ENCODE measurements around the gene ZBTB45. TPM values are rescaled to one million over a fixed set of nuclear protein-coding genes. Genes with fewer than 3 reads are reported as not detected.
"Not testable (repeated sequence)": the region's sequence is repeated elsewhere in the genome, so short reads cannot be mapped to it uniquely, and the experiment has no call there.

The ZBTB45 gene
- total RNA-seq, 2 experiments from 2014 or later, result 11.1 to 11.8 TPM

GRCh38 chr19:58480481-58480830 lies 39.2 kb downstream of the ZBTB45 start:
- Mint-ChIP-seq H3K4me1 (peaks cover 6% of the 10 kb centered on the region), H3K36me3 (peaks cover 2% of the 10 kb centered on the region), H3K4me3 (no peak overlapping the region), H3K27ac (no peak overlapping the region), H3K9me3 (no peaks in the 10 kb centered on the region), H3K27me3 (no peaks in the 10 kb centered on the region)
- DNase-seq, result no peak

DNA sequence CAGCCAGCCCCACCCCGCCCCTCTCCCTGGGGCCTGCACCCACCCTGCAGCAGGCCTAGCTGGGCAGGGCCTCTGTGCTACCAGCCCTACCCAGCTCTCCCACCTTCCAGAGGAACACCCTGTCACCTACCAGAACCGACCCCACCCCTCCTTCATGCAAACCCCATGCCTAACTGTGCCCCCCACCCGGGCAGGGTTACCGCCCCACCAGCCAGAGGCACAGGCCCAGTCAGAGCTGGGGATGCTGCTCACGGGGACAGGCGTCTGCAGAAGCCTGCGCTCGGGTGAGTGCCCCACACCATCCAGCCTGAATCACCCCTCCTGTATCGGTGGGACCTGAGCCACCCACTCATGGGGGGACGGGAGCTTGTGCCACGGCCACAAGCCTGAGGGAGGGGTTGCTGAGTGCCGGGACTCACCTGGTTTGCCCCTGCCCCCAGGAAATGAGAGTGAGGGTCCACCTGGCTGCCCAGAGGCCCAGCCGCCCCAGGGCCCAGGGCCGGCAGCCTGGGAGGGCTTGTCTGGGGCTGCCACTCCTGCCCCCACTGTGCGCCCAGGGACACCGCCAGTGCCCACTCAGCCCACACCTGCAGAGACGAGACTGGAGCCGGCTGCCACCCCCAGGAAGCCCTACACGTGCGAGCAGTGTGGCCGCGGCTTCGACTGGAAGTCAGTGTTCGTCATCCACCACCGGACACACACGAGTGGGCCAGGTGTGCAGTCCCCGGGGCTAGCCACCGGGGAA lies 39.7 kb downstream of the ZBTB45 start:
- Mint-ChIP-seq H3K4me1 (peaks cover 10% of the 10 kb centered on the region), H3K4me3 (no peak overlapping the region), H3K27ac (no peak overlapping the region), H3K27me3 (no peaks in the 10 kb centered on the region), H3K36me3 (peaks cover 2% of the 10 kb centered on the region), H3K9me3 (no peaks in the 10 kb centered on the region)
- no peak for DNase-seq

GRCh38 chr19:58479303-58479702 lies 40.3 kb downstream of the ZBTB45 start:
- Mint-ChIP-seq H3K27me3 (no peaks in the 10 kb centered on the region), H3K9me3 (no peaks in the 10 kb centered on the region), H3K36me3 (peaks cover 2% of the 10 kb centered on the region), H3K4me1 (peaks cover 15% of the 10 kb centered on the region), H3K4me3 (no peak overlapping the region), H3K27ac (peak overlapping the region; percentile 26)
- DNase-seq, result no peak

- H3K27ac Mint-ChIP-seq, result no peak overlapping the region
- no peaks in the 10 kb centered on the region for H3K27me3 Mint-ChIP-seq
- no peaks in the 10 kb centered on the region for H3K9me3 Mint-ChIP-seq
- peaks cover 4% of the 10 kb centered on the region for H3K36me3 Mint-ChIP-seq
- peak overlapping the region; percentile 4 for H3K4me3 Mint-ChIP-seq
- no peak for DNase-seq
- H3K4me1 Mint-ChIP-seq, result peaks cover 22% of the 10 kb centered on the region
Measured at GRCh38 chr19:58477871-58478270, 41.7 kb downstream of the ZBTB45 start.

GRCh38 chr19:58477130-58477529 lies 42.5 kb downstream of the ZBTB45 start:
- Mint-ChIP-seq H3K27me3 (no peaks in the 10 kb centered on the region), H3K4me3 (peak overlapping the region; percentile 87), H3K27ac (peak overlapping the region; percentile 93), H3K9me3 (no peaks in the 10 kb centered on the region), H3K4me1 (peaks cover 22% of the 10 kb centered on the region), H3K36me3 (peaks cover 7% of the 10 kb centered on the region)
- no peak for DNase-seq

- Mint-ChIP-seq H3K4me3 (peak overlapping the region; percentile 87), H3K4me1 (peaks cover 22% of the 10 kb centered on the region), H3K36me3 (peaks cover 7% of the 10 kb centered on the region), H3K27ac (peak overlapping the region; percentile 93), H3K9me3 (no peaks in the 10 kb centered on the region), H3K27me3 (no peaks in the 10 kb centered on the region)
- peak; percentile 25 for DNase-seq
Measured at GRCh38 chr19:58476498-58477015, 43.1 kb downstream of the ZBTB45 start.

DNA sequence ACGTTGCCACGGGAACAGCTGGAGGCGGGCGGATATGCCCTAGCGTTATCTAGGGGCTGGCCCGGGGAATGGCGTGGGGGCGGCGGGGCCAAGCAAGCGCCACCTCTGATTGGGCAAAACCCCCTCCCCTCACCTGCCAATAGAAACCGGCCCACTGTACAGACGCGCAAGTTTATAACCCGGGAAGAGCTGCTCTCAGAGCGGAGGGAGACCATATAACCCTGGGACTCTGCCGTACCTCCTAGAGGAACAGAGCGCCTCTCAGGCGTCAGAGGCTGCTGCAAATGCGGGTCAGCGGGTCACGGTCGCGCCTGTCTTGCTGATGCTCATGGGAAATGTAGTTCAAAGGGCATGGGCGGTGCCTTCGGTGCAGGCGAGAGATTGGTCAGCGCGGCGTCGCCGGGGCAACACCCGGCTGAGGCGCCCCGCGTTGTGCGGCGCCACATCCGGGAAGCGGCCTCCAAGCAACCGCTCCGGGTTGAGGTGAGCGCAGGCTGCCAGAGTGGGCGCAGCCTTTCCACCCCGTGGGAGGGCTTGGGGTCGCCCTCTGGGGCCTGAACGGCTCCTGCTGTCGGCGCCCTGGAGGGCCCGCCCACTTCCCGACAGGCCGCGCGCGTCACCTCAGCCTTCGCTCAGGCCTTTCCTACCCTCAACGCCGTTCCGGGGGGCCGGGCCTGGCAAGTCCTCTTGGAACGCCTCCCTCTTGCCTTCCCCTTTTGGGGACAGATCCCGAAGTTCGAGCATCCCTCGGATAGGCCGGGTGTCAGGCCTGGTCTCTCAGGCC lies 43.7 kb downstream of the ZBTB45 start, which contains the start of gene ZNF446:
ZNF446 (plus strand) TSS at position 639 of the 784 bp plus-strand sequence. CDS start 867 bp downstream, outside the sequence.
- peaks cover 22% of the 10 kb centered on the region for H3K4me1 Mint-ChIP-seq
- no peaks in the 10 kb centered on the region for H3K27me3 Mint-ChIP-seq
- no peaks in the 10 kb centered on the region for H3K9me3 Mint-ChIP-seq
- DNase-seq, result peak; percentile 99
- peak within 1 kb of the TSS; percentile 87 for H3K4me3 Mint-ChIP-seq
- peaks cover 7% of the 10 kb centered on the region for H3K36me3 Mint-ChIP-seq
- H3K27ac Mint-ChIP-seq, result peak within 1 kb of the TSS; percentile 98

GRCh38 chr19:58474997-58475713 lies 44.5 kb downstream of the ZBTB45 start:
- Mint-ChIP-seq H3K27ac (peak overlapping the region; percentile 98), H3K27me3 (no peaks in the 10 kb centered on the region), H3K36me3 (peaks cover 7% of the 10 kb centered on the region), H3K4me1 (peaks cover 22% of the 10 kb centered on the region), H3K4me3 (peak overlapping the region; percentile 87), H3K9me3 (no peaks in the 10 kb centered on the region)
- no peak for DNase-seq

DNA sequence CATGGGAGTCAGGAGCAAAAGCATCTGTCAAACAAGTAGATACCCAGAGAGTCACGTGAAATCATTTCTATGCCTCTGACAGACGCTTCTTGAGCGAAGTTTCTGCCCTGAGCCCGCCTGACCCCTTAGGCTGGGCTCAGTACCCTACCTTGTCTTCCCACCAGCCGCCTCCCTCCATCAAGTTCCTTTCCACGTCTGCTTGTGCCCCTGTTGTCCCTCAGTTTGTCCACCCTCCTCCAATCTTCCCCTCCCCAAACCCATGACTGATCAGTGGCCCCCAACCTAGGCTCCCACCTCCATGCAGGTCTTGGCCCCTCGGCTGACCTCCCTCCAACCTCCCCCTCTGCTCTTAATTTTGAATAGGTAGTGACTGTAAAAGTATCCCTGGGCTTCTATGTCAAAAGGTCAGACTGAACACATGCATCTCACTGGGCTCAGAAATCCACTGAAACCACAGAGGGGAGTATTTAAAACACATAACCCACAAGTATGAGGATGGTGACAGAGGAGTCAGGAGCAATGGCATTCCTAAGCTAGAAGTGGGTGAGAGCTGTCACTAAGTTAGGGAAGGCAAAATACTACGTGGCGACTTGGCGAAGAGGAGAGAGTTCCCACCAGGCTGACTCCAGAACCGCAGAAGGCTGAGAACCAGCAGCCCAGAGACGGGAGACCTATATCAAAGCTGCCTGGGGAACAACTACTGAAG lies 45.2 kb downstream of the ZBTB45 start:
- no peaks in the 10 kb centered on the region for H3K27me3 Mint-ChIP-seq
- H3K36me3 Mint-ChIP-seq, result peaks cover 9% of the 10 kb centered on the region
- no peak for DNase-seq
- no peaks in the 10 kb centered on the region for H3K9me3 Mint-ChIP-seq
- H3K4me3 Mint-ChIP-seq, result peak overlapping the region; percentile 14
- peaks cover 22% of the 10 kb centered on the region for H3K4me1 Mint-ChIP-seq
- H3K27ac Mint-ChIP-seq, result peak overlapping the region; percentile 15

- Mint-ChIP-seq H3K27ac (no peak overlapping the region), H3K4me1 (peaks cover 25% of the 10 kb centered on the region), H3K4me3 (peak overlapping the region; percentile 14), H3K27me3 (no peaks in the 10 kb centered on the region), H3K36me3 (peaks cover 9% of the 10 kb centered on the region), H3K9me3 (no peaks in the 10 kb centered on the region)
- no peak for DNase-seq
Measured at GRCh38 chr19:58473775-58474174, 45.8 kb downstream of the ZBTB45 start.

DNA sequence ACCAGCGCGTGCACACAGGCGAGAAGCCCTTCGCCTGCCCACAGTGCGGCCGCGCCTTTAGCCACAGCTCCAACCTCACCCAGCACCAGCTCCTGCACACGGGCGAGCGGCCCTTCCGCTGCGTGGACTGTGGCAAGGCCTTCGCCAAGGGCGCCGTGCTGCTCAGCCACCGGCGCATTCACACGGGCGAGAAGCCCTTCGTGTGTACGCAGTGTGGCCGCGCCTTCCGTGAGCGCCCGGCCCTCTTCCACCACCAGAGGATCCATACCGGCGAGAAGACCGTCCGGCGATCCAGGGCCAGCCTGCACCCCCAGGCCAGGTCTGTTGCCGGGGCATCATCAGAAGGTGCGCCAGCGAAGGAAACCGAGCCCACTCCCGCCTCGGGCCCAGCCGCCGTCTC lies 47.9 kb downstream of the ZBTB45 start:
- peaks cover 33% of the 10 kb centered on the region for H3K4me1 Mint-ChIP-seq
- no peaks in the 10 kb centered on the region for H3K27me3 Mint-ChIP-seq
- no peak overlapping the region for H3K4me3 Mint-ChIP-seq
- H3K9me3 Mint-ChIP-seq, result no peaks in the 10 kb centered on the region
- peaks cover 22% of the 10 kb centered on the region for H3K36me3 Mint-ChIP-seq
- no peak for DNase-seq
- no peak overlapping the region for H3K27ac Mint-ChIP-seq

GRCh38 chr19:58470837-58471543 lies 48.6 kb downstream of the ZBTB45 start:
- H3K4me1 Mint-ChIP-seq, result peaks cover 35% of the 10 kb centered on the region
- not testable (repeated sequence) for H3K9me3 Mint-ChIP-seq, DNase-seq, H3K27ac Mint-ChIP-seq, H3K4me3 Mint-ChIP-seq, H3K27me3 Mint-ChIP-seq
- H3K36me3 Mint-ChIP-seq, result peaks cover 22% of the 10 kb centered on the region

DNA sequence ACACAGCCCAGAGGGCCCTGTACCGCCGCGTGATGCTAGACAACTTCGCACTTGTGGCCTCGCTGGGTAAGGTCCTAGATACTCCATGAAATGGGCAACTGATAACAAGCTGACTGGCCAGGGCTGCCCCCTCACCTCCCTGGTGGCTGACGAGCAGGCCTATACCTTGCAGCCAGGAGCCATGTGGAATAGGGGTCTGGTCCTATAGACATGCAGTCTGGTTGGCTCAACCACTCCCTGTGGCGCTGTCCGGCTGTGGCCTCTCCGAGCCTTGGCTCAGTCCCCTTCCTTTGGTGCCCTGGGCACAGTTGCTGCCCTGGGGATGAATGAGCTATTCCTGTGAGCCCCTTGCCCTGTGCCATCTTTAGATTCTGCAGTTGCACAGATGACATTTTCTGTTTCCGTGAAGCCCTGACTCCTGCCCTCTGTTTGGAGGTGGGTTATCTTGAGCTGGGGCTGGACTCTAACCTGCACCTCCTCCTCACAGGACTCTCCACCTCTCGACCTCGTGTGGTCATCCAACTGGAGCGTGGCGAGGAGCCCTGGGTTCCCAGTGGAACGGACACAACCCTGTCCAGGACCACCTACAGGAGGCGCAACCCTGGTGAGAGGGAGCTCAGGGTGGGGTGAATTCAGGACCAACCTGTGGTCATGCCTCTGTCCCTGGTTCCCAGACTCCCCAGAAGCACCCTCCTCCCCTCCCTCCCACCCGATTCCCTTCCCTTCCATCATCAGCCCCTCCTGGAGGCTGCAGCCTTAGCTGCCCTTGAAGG lies 50.2 kb downstream of the ZBTB45 start:
- DNase-seq, result no peak
- H3K27ac Mint-ChIP-seq, result no peak overlapping the region
- H3K36me3 Mint-ChIP-seq, result peaks cover 22% of the 10 kb centered on the region
- H3K27me3 Mint-ChIP-seq, result no peaks in the 10 kb centered on the region
- no peaks in the 10 kb centered on the region for H3K9me3 Mint-ChIP-seq
- peak overlapping the region; percentile 10 for H3K4me3 Mint-ChIP-seq
- peaks cover 27% of the 10 kb centered on the region for H3K4me1 Mint-ChIP-seq
